GM19328 (cell line): ENCODE data around the gene IL11.
A peak's percentile ranks its signal among the peaks of the same experiment; 100 is the strongest.
"Not testable (repeated sequence)": the region's sequence is repeated elsewhere in the genome, so short reads cannot be mapped to it uniquely, and the experiment has no call there.

ENCODE experiments used
- ATAC-seq: cut with Tn5 transposase; IDR thresholded peaks from one replicate; pipeline ENCODE4 v1.9.1; 2021; ENCODE audit warnings: mild to moderate bottlenecking, moderate library complexity; ENCODE audit not compliant: unreplicated experiment

IL11 gene

GRCh38 chr19:55370305-55370988 lies at the start of gene IL11:
IL11 (minus strand) TSS chr19:55370463; CDS start chr19:55370310, 153 bp downstream.
- ATAC-seq, result no peak

- no peak for ATAC-seq
Observed at GRCh38 chr19:55419624-55420236, 49.5 kb upstream of the IL11 start.

- ATAC-seq, result no peak
Observed at GRCh38 chr19:55419103-55419502, 48.8 kb upstream of the IL11 start.

GRCh38 chr19:55418185-55418584 lies 47.9 kb upstream of the IL11 start:
- no peak for ATAC-seq

GRCh38 chr19:55410168-55410567 lies 39.9 kb upstream of the IL11 start:
- no peak for ATAC-seq

- not testable (repeated sequence) for ATAC-seq
Observed at GRCh38 chr19:55409179-55409578, 38.9 kb upstream of the IL11 start.

GRCh38 chr19:55408533-55408872 lies 38.2 kb upstream of the IL11 start:
- ATAC-seq, result no peak

GRCh38 chr19:55407800-55408532 lies 37.7 kb upstream of the IL11 start:
- ATAC-seq, result peak; percentile 74

- not testable (repeated sequence) for ATAC-seq
Observed at GRCh38 chr19:55407550-55407799, 37.2 kb upstream of the IL11 start, which contains the start of gene UBE2S. UBE2S (minus strand) TSS chr19:55407788; CDS start chr19:55407589, 199 bp downstream.

- peak; percentile 8 for ATAC-seq
Observed at GRCh38 chr19:55406826-55407549, 36.7 kb upstream of the IL11 start.

- no peak for ATAC-seq
Observed at GRCh38 chr19:55406091-55406825, 36.0 kb upstream of the IL11 start.

GRCh38 chr19:55405638-55406037 lies 35.4 kb upstream of the IL11 start:
- no peak for ATAC-seq

GRCh38 chr19:55402509-55402908 lies 32.2 kb upstream of the IL11 start:
- ATAC-seq, result no peak

- ATAC-seq, result not testable (repeated sequence)
Observed at GRCh38 chr19:55401390-55401789, 31.1 kb upstream of the IL11 start.

- ATAC-seq, result no peak
Observed at GRCh38 chr19:55400281-55401087, 30.2 kb upstream of the IL11 start.

- ATAC-seq, result no peak
Observed at GRCh38 chr19:55398200-55398925, 28.1 kb upstream of the IL11 start.

- ATAC-seq, result no peak
Observed at GRCh38 chr19:55392820-55393761, 22.8 kb upstream of the IL11 start.
